ENCODE measurements around the gene ASIC3.

ASIC3 gene

GRCh38 chr7:151013733-151014497 lies 34.4 kb upstream of the ASIC3 start:
- DNase-seq (ENCODE audit: low read depth) = no peak

GRCh38 chr7:151014950-151015349 lies 33.4 kb upstream of the ASIC3 start:
- TF ChIP-seq CTCF (conservative IDR thresholded peaks at IDR 0.05; ENCODE audit: low read depth, low read length) = no peak
- H3K4me3 ChIP-seq (ENCODE audit: low read length) = no peak overlapping the region
- DNase-seq (ENCODE audit: low read depth) = no peak

More at GRCh38 chr7:151013733-151014497, 34.4 kb upstream of the ASIC3 start:
- no peak for TF ChIP-seq CTCF (conservative IDR thresholded peaks at IDR 0.05; ENCODE audit: low read depth, low read length)
- H3K4me3 ChIP-seq (ENCODE audit: low read length) = no peak overlapping the region

- no peak overlapping the region for H3K4me3 ChIP-seq (ENCODE audit: low read length)
- DNase-seq (ENCODE audit: low read depth) = no peak
- no peak for TF ChIP-seq CTCF (conservative IDR thresholded peaks at IDR 0.05; ENCODE audit: low read depth, low read length)
Observed at GRCh38 chr7:151015967-151016366, 32.4 kb upstream of the ASIC3 start.

- no peak for TF ChIP-seq CTCF (conservative IDR thresholded peaks at IDR 0.05; ENCODE audit: low read depth, low read length)
- DNase-seq (ENCODE audit: low read depth) = no peak
- no peak overlapping the region for H3K4me3 ChIP-seq (ENCODE audit: low read length)
Observed at GRCh38 chr7:151016505-151016904, 31.8 kb upstream of the ASIC3 start.

GRCh38 chr7:151016942-151017341 lies 31.4 kb upstream of the ASIC3 start:
- DNase-seq (ENCODE audit: low read depth) = no peak
- no peak overlapping the region for H3K4me3 ChIP-seq (ENCODE audit: low read length)
- no peak for TF ChIP-seq CTCF (conservative IDR thresholded peaks at IDR 0.05; ENCODE audit: low read depth, low read length)

- no peak overlapping the region for H3K4me3 ChIP-seq (ENCODE audit: low read length)
- DNase-seq (ENCODE audit: low read depth) = no peak
- no peak for TF ChIP-seq CTCF (conservative IDR thresholded peaks at IDR 0.05; ENCODE audit: low read depth, low read length)
Observed at GRCh38 chr7:151017370-151017952, 30.9 kb upstream of the ASIC3 start.

- no peak for DNase-seq (ENCODE audit: low read depth)
- peak; percentile 94 for TF ChIP-seq CTCF (conservative IDR thresholded peaks at IDR 0.05; ENCODE audit: low read depth, low read length)
- peak overlapping the region; percentile 29 for H3K4me3 ChIP-seq (ENCODE audit: low read length)
Observed at GRCh38 chr7:151017953-151018420, 30.3 kb upstream of the ASIC3 start.

Data from retinal pigment epithelial cell (primary cell).